ENCODE data around the gene SLC22A3.
"Not testable (repeated sequence)": the region's sequence is repeated elsewhere in the genome, so short reads cannot be mapped to it uniquely, and the experiment has no call there.

Gene SLC22A3

DNA sequence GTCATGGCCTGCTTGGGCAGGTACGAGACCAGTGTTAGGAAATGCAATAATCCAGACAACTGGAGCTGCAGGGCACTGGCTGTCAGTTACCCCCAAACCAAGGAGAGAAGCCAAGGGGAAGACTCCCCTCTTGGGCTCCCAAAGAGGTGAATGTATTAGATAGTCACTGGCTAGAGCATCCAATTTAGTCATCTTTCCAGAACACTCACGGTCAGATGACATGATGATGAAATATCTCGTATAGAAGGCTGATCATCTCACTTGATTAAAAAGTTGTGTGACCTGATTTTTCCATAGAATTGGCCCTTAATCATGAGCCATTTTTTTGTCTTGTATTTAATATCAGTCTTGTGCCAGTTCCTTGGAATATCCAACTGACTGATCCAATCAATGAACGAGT is 40.7 kb downstream of the SLC22A3 start:
- H3K4me1 ChIP-seq (ENCODE audit: insufficient read depth, low read length): no peaks in the 10 kb centered on the region
- no peaks in the 10 kb centered on the region for H3K36me3 ChIP-seq (ENCODE audit: insufficient read depth, low read length)
- H3K9me3 ChIP-seq (ENCODE audit: low read length): no peaks in the 10 kb centered on the region
- H2AFZ ChIP-seq (ENCODE audit: low read depth, low read length): no peak overlapping the region
- no peak overlapping the region for H3K4me3 ChIP-seq (ENCODE audit: low read length)
- peaks cover 3% of the 10 kb centered on the region for H3K27me3 ChIP-seq (ENCODE audit: insufficient read depth, low read length)

GRCh38 chr6:160391419-160392116 is 43.4 kb downstream of the SLC22A3 start:
- no peak overlapping the region for H2AFZ ChIP-seq (ENCODE audit: low read depth, low read length)
- H3K4me1 ChIP-seq (ENCODE audit: insufficient read depth, low read length): no peaks in the 10 kb centered on the region
- no peak overlapping the region for H3K4me3 ChIP-seq (ENCODE audit: low read length)
- no peaks in the 10 kb centered on the region for H3K9me3 ChIP-seq (ENCODE audit: low read length)
- H3K27me3 ChIP-seq (ENCODE audit: insufficient read depth, low read length): no peaks in the 10 kb centered on the region
- no peaks in the 10 kb centered on the region for H3K36me3 ChIP-seq (ENCODE audit: insufficient read depth, low read length)

- not testable (repeated sequence) for H3K9me3 ChIP-seq (ENCODE audit: low read length); H3K36me3 ChIP-seq (ENCODE audit: insufficient read depth, low read length); H2AFZ ChIP-seq (ENCODE audit: low read depth, low read length); H3K27me3 ChIP-seq (ENCODE audit: insufficient read depth, low read length); H3K4me3 ChIP-seq (ENCODE audit: low read length); H3K4me1 ChIP-seq (ENCODE audit: insufficient read depth, low read length)
These were observed 45.3 kb downstream of the SLC22A3 start for GRCh38 chr6:160393442-160393841.

- H3K27me3 ChIP-seq (ENCODE audit: insufficient read depth, low read length): no peaks in the 10 kb centered on the region
- H3K4me1 ChIP-seq (ENCODE audit: insufficient read depth, low read length): no peaks in the 10 kb centered on the region
- no peak overlapping the region for H2AFZ ChIP-seq (ENCODE audit: low read depth, low read length)
- no peaks in the 10 kb centered on the region for H3K36me3 ChIP-seq (ENCODE audit: insufficient read depth, low read length)
- no peak overlapping the region for H3K4me3 ChIP-seq (ENCODE audit: low read length)
- H3K9me3 ChIP-seq (ENCODE audit: low read length): no peaks in the 10 kb centered on the region
These were observed 45.9 kb downstream of the SLC22A3 start for GRCh38 chr6:160393891-160394653.

- Histone ChIP-seq H3K36me3 (ENCODE audit: insufficient read depth, low read length) (no peaks in the 10 kb centered on the region), H2AFZ (ENCODE audit: low read depth, low read length) (no peak overlapping the region), H3K9me3 (ENCODE audit: low read length) (no peaks in the 10 kb centered on the region), H3K27me3 (ENCODE audit: insufficient read depth, low read length) (no peaks in the 10 kb centered on the region), H3K4me1 (ENCODE audit: insufficient read depth, low read length) (no peaks in the 10 kb centered on the region), H3K4me3 (ENCODE audit: low read length) (no peak overlapping the region)
These were observed 46.5 kb downstream of the SLC22A3 start for GRCh38 chr6:160394654-160395035.

DNA sequence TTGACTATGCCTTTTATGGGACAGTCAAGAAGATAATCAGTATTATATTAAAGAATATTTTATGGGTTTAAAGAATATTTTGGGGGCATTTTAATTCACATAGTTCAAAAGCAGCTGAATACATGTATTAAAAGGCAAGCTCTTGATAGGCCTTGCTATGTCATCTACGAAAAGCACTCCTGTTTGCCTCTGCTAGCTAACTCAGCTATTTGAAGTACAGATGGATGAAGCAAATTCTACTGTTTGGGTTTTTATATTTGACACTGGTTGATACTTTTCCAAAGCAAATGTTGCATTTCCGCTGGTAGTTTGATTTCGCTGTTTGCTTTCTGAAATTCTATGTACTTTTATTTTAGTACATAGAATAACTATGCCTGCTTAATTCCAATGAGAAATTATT is 47.0 kb downstream of the SLC22A3 start:
- Histone ChIP-seq H3K27me3 (ENCODE audit: insufficient read depth, low read length) (no peaks in the 10 kb centered on the region), H3K9me3 (ENCODE audit: low read length) (no peaks in the 10 kb centered on the region), H2AFZ (ENCODE audit: low read depth, low read length) (no peak overlapping the region), H3K36me3 (ENCODE audit: insufficient read depth, low read length) (no peaks in the 10 kb centered on the region), H3K4me1 (ENCODE audit: insufficient read depth, low read length) (no peaks in the 10 kb centered on the region), H3K4me3 (ENCODE audit: low read length) (no peak overlapping the region)

DNA sequence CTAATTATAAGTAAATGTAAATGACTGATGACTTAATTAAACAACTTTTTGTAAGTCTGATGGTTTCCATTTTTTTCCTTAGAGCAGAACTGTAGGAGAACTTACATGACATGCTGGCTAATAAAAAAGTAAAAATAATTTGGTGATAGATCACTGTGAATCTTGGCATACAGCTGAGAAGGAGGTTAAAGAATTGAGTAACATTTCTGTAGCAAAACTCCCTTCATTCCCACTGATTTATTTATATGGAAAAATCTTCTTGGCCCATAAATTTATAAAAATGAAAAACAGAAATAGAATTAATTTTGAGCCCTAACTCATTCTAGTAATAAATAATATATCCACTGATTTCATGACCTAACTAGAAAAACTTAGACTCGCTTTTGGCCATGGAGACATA is 48.1 kb downstream of the SLC22A3 start:
- no peaks in the 10 kb centered on the region for H3K27me3 ChIP-seq (ENCODE audit: insufficient read depth, low read length)
- no peaks in the 10 kb centered on the region for H3K4me1 ChIP-seq (ENCODE audit: insufficient read depth, low read length)
- no peaks in the 10 kb centered on the region for H3K36me3 ChIP-seq (ENCODE audit: insufficient read depth, low read length)
- H2AFZ ChIP-seq (ENCODE audit: low read depth, low read length): no peak overlapping the region
- H3K4me3 ChIP-seq (ENCODE audit: low read length): no peak overlapping the region
- no peaks in the 10 kb centered on the region for H3K9me3 ChIP-seq (ENCODE audit: low read length)

GRCh38 chr6:160398674-160399271 is 50.6 kb downstream of the SLC22A3 start:
- Histone ChIP-seq H2AFZ (ENCODE audit: low read depth, low read length) (no peak overlapping the region), H3K9me3 (ENCODE audit: low read length) (no peaks in the 10 kb centered on the region), H3K4me1 (ENCODE audit: insufficient read depth, low read length) (no peaks in the 10 kb centered on the region), H3K36me3 (ENCODE audit: insufficient read depth, low read length) (no peaks in the 10 kb centered on the region), H3K27me3 (ENCODE audit: insufficient read depth, low read length) (no peaks in the 10 kb centered on the region), H3K4me3 (ENCODE audit: low read length) (no peak overlapping the region)

DNA sequence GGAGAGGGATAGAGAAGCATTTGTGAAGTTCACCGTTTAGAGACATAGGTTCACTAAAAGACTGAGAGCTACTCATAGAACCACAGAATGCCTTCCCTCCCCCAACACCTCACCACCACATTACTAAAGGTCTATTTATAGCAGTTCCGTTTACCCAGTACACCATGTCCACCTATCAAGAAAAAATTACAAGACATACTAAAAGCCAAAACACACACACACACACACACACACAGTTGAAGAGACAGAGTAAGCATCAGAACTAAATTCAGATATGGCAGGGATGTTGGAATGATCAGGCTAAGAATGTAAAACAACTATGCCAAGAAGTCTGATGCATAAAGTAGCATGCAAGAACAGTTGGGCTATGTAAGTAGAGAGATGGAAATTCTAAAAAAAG is 52.3 kb downstream of the SLC22A3 start:
- no peak overlapping the region for H2AFZ ChIP-seq (ENCODE audit: low read depth, low read length)
- H3K27me3 ChIP-seq (ENCODE audit: insufficient read depth, low read length): no peaks in the 10 kb centered on the region
- no peaks in the 10 kb centered on the region for H3K36me3 ChIP-seq (ENCODE audit: insufficient read depth, low read length)
- no peak overlapping the region for H3K4me3 ChIP-seq (ENCODE audit: low read length)
- H3K4me1 ChIP-seq (ENCODE audit: insufficient read depth, low read length): no peaks in the 10 kb centered on the region
- H3K9me3 ChIP-seq (ENCODE audit: low read length): no peaks in the 10 kb centered on the region

DNA sequence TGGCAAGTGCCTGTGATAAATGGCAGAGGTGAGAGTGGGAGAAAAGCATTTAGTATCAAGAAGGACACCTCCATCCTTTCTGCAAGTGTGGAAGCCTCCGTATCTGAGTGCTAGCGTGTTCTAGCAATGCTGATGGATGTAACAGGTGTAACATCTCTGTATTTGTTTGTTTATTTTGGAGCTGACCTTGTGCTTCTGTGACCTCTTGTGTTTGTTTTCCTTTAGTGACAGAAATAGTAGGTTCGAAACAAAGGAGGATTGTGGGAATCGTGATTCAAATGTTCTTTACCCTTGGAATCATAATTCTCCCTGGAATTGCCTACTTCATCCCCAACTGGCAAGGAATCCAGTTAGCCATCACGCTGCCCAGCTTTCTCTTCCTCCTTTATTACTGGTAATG is 60.4 kb downstream of the SLC22A3 start:
- H2AFZ ChIP-seq (ENCODE audit: low read depth, low read length): no peak overlapping the region
- H3K9me3 ChIP-seq (ENCODE audit: low read length): no peaks in the 10 kb centered on the region
- peaks cover 4% of the 10 kb centered on the region for H3K27me3 ChIP-seq (ENCODE audit: insufficient read depth, low read length)
- H3K4me1 ChIP-seq (ENCODE audit: insufficient read depth, low read length): no peaks in the 10 kb centered on the region
- no peak overlapping the region for H3K4me3 ChIP-seq (ENCODE audit: low read length)
- no peaks in the 10 kb centered on the region for H3K36me3 ChIP-seq (ENCODE audit: insufficient read depth, low read length)

GRCh38 chr6:160412993-160413392 is 64.8 kb downstream of the SLC22A3 start:
- Histone ChIP-seq H3K4me1 (ENCODE audit: insufficient read depth, low read length) (no peaks in the 10 kb centered on the region), H3K9me3 (ENCODE audit: low read length) (no peaks in the 10 kb centered on the region), H3K4me3 (ENCODE audit: low read length) (no peak overlapping the region), H2AFZ (ENCODE audit: low read depth, low read length) (no peak overlapping the region), H3K36me3 (ENCODE audit: insufficient read depth, low read length) (no peaks in the 10 kb centered on the region), H3K27me3 (ENCODE audit: insufficient read depth, low read length) (no peaks in the 10 kb centered on the region)

DNA sequence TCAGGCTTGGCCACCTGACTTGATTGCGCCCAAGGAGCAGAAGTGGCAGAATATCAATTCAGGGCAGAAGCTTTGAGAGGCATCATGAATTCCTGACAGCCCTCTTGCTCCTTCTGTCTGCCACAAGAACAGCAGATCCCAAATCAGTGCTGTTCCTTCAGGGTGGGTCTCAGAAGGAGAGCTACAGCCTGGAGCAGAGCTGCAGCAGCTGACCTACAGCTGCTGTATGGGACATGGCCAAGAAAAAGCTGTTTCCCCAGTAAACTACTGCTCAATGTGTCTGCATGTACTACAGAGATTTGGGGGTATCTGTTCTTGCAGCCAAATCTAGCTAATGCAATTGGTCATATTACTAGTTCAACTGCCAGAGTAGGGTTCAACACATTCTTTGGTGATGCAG is 69.0 kb downstream of the SLC22A3 start:
- peaks cover 6% of the 10 kb centered on the region for H3K27me3 ChIP-seq (ENCODE audit: insufficient read depth, low read length)
- no peaks in the 10 kb centered on the region for H3K9me3 ChIP-seq (ENCODE audit: low read length)
- no peak overlapping the region for H2AFZ ChIP-seq (ENCODE audit: low read depth, low read length)
- no peaks in the 10 kb centered on the region for H3K36me3 ChIP-seq (ENCODE audit: insufficient read depth, low read length)
- no peak overlapping the region for H3K4me3 ChIP-seq (ENCODE audit: low read length)
- H3K4me1 ChIP-seq (ENCODE audit: insufficient read depth, low read length): no peaks in the 10 kb centered on the region

- Histone ChIP-seq H3K9me3 (ENCODE audit: low read length) (no peaks in the 10 kb centered on the region), H3K36me3 (ENCODE audit: insufficient read depth, low read length) (no peaks in the 10 kb centered on the region), H3K4me3 (ENCODE audit: low read length) (no peak overlapping the region), H3K4me1 (ENCODE audit: insufficient read depth, low read length) (no peaks in the 10 kb centered on the region), H3K27me3 (ENCODE audit: insufficient read depth, low read length) (peaks cover 6% of the 10 kb centered on the region), H2AFZ (ENCODE audit: low read depth, low read length) (no peak overlapping the region)
These were observed 69.4 kb downstream of the SLC22A3 start for GRCh38 chr6:160417550-160417949.

Measured in neuron (in vitro differentiated cells).